ENCODE measurements around the gene CASK.

DNA sequence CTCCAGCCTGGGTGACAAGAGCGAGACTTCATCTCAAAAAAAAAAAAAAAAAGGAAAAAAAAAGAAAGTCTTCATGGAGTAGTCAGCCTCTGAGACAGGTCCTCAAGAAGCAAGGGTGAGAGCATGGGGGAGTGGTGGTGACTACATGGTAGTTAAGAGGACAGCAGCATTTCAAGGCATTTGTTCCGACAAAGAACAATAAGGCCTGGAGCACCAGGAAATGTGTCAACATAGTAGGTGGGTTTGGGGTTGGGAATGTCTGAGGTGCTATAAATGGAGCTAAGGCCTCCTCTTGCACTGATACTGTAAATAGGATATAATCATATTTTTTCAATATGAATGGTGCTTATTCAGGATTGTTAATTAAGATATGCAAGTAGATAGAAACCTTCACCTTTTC lies 165.0 kb downstream of the CASK start:
- TF ChIP-seq POLR2A (IDR thresholded peaks at IDR 0.05; ENCODE audit: low read length) (no peak), GATA1 (IDR thresholded peaks at IDR 0.05; ENCODE audit: low read depth, low read length) (no peak)

Measured in erythroblast (primary cell).